HCT116 (cell line): Measurements from ENCODE around the gene SLC35D1. TPM values are rescaled to one million over a fixed set of nuclear protein-coding genes. Genes with fewer than 3 reads are reported as not detected.
"Not testable (repeated sequence)": the region's sequence is repeated elsewhere in the genome, so short reads cannot be mapped to it uniquely, and the experiment has no call there.

ENCODE experiments used
- ATAC-seq: fragments of 200-7000 bp; cut with Tn5 transposase; 2 replicates; pipeline ENCODE4 v1.9.1; 2020; ENCODE audit warnings: mild to moderate bottlenecking, moderate library complexity
- BruUV-seq: library from RNA; stranded (reverse); fragments of 400-500 nt; replicated peaks from 2 replicates; lab custom pipeline; 2021; lab: Mats Ljungman, UMichigan
- CTCF ChIA-PET: fragments of 300-600 bp; sonication (Branson Sonifier 250); formaldehyde crosslinking; loops from one replicate; lab custom pipeline; 2021; ENCODE audit warnings: antibody characterized with exemption; lab: Charles Lee
- POLR2A ChIA-PET: fragments of 300-600, 350-600 bp; sonication (Branson Sonifier 250); formaldehyde crosslinking; loops from one replicate; lab custom pipeline; 2021; ENCODE audit warnings: antibody characterized with exemption; lab: Charles Lee
- RAD21 ChIA-PET, 2 experiments: fragments of 300-600 bp; sonication (Branson Sonifier 250); formaldehyde crosslinking; loops; one replicate each; lab custom pipeline; 2023; ENCODE audit warnings: low total read pairs in 2 of 2; ENCODE audit not compliant: uncharacterized antibody in 2 of 2, unreplicated experiment in 2 of 2, low non-redundant PET in 1 of 2; lab: Charles Lee
- DNase-seq: peaks from one replicate; pipeline ENCODE4 v3.0.0-alpha.2; 2010; ENCODE audit warnings: low read depth, low spot score
- H2AFZ ChIP-seq: fragments of 200-600 bp; shearing (Covaris generic), sonication (generic); 2 replicates; pipeline ENCODE4 v1.6.1; 2017; ENCODE audit warnings: low read depth, mixed run types, mixed read lengths, antibody characterized with exemption, low read length; ENCODE audit not compliant: poor library complexity, severe bottlenecking
- H3K27ac ChIP-seq: 2 replicates; pipeline ENCODE4 v1.5.1; 2012; ENCODE audit warnings: low read depth, low read length
- H3K27me3 ChIP-seq: fragments of 200-600 bp; sonication (generic); 2 replicates; pipeline ENCODE4 v1.6.1; 2016; ENCODE audit warnings: mixed run types, low read length, mixed read lengths; ENCODE audit not compliant: insufficient read depth
- H3K36me3 ChIP-seq, 2 experiments: fragments of 200-500 bp in 1 of 2; fragments of 200-600 bp in 1 of 2; sonication (Bioruptor generic) in 1 of 2; sonication (generic) in 1 of 2; 2 replicates each; pipeline versions ENCODE4 v1.5.1 to v1.6.1; 2014 to 2016; ENCODE audit warnings: low read length in 2 of 2, inconsistent platforms in 1 of 2, mixed read lengths in 1 of 2, mixed run types in 1 of 2; ENCODE audit not compliant: insufficient read depth in 2 of 2, control insufficient read depth in 1 of 2
- H3K4me1 ChIP-seq, 2 experiments: fragments of 200-600 bp in 1 of 2; sonication (generic) in 1 of 2; 2 replicates each; pipeline versions ENCODE4 v1.5.1 to v1.6.1; 2012 to 2017; ENCODE audit warnings: low read length in 2 of 2, inconsistent platforms in 1 of 2, mild to moderate bottlenecking in 1 of 2, mixed read lengths in 1 of 2, mixed run types in 1 of 2, moderate library complexity in 1 of 2; ENCODE audit not compliant: insufficient read depth in 2 of 2, control insufficient read depth in 1 of 2
- H3K4me2 ChIP-seq: fragments of 200-600 bp; sonication (generic); 2 replicates; pipeline ENCODE4 v1.6.1; 2017; ENCODE audit warnings: mixed run types, low read length, mixed read lengths
- H3K4me3 ChIP-seq, 2 experiments: fragments of 200-600 bp in 1 of 2; sonication (generic) in 1 of 2; replicated peaks in 1 of 2; 2 replicates each; pipeline ENCODE4 v1.5.1; 2011 to 2016; ENCODE audit warnings: low read length in 2 of 2, control low read depth in 1 of 2, low read depth in 1 of 2, mild to moderate bottlenecking in 1 of 2, mixed read lengths in 1 of 2, mixed run types in 1 of 2
- H3K79me2 ChIP-seq: fragments of 200-600 bp; sonication (generic); 2 replicates; pipeline ENCODE4 v1.6.1; 2017; ENCODE audit warnings: mild to moderate bottlenecking, mixed run types, low read length, moderate library complexity, mixed read lengths; ENCODE audit not compliant: insufficient read depth
- H3K9ac ChIP-seq: fragments of 200-600 bp; sonication (generic); 2 replicates; pipeline ENCODE4 v1.6.1; 2016; ENCODE audit warnings: low read length, mixed read lengths
- H3K9me2 ChIP-seq: fragments of 200-600 bp; sonication (generic), shearing (Covaris generic); 2 replicates; pipeline ENCODE4 v1.6.1; 2017; ENCODE audit warnings: mixed run types, mild to moderate bottlenecking, moderate library complexity; ENCODE audit not compliant: insufficient read depth
- H3K9me3 ChIP-seq, 2 experiments: fragments of 200-500 bp in 1 of 2; fragments of 200-600 bp in 1 of 2; sonication (Bioruptor generic) in 1 of 2; sonication (generic) in 1 of 2; 2 replicates each; pipeline ENCODE4 v1.6.1; 2014 to 2017; ENCODE audit warnings: low read length in 2 of 2, mixed read lengths in 2 of 2, inconsistent platforms in 1 of 2, low read depth in 1 of 2, mild to moderate bottlenecking in 1 of 2, mixed run types in 1 of 2, moderate library complexity in 1 of 2; ENCODE audit not compliant: control insufficient read depth in 1 of 2, insufficient read depth in 1 of 2
- H4K20me1 ChIP-seq: fragments of 200-600 bp; sonication (generic), shearing (Covaris generic); 2 replicates; pipeline ENCODE4 v1.6.1; 2017; ENCODE audit warnings: mixed run types, mild to moderate bottlenecking, moderate library complexity; ENCODE audit not compliant: insufficient read depth
- CBX3 ChIP-seq: IDR thresholded peaks from 2 replicates; pipeline ENCODE4 v1.6.1; 2012; ENCODE audit warnings: low read depth
- ELF1 ChIP-seq: IDR thresholded peaks from 2 replicates; pipeline ENCODE4 v1.6.1; 2012; ENCODE audit warnings: low read depth, borderline replicate concordance
- EZH2 ChIP-seq: fragments of 200-600 bp; sonication (generic); IDR thresholded peaks from 2 replicates; pipeline ENCODE4 v1.6.1; 2017; ENCODE audit warnings: antibody characterized with exemption, mixed run types
- FOSL1 ChIP-seq: IDR thresholded peaks from 2 replicates; pipeline ENCODE4 v1.6.1; 2012; ENCODE audit warnings: low read depth
- JUND ChIP-seq: IDR thresholded peaks from 2 replicates; pipeline ENCODE4 v1.6.1; 2012
- POLR2AphosphoS5 ChIP-seq: IDR thresholded peaks from 2 replicates; pipeline ENCODE4 v1.6.1; 2011; ENCODE audit warnings: mild to moderate bottlenecking, low read depth, low read length, moderate library complexity
- ZFX ChIP-seq: fragments of 450-650 bp; IDR thresholded peaks from 2 replicates; pipeline ENCODE4 v1.6.1; 2017
- ZNF274 ChIP-seq: fragments of 200-500 bp; sonication (Bioruptor generic); IDR thresholded peaks from 2 replicates; pipeline ENCODE4 v1.6.1; 2014; ENCODE audit warnings: mild to moderate bottlenecking, low read depth, low read length, inconsistent platforms
- intact Hi-C: fragments of 100-400 bp; cut with micrococcal nuclease; formaldehyde crosslinking; loops from 2 replicates; pipeline ENCODE4 v1.10.0; 2022
- total RNA-seq: library from RNA; stranded (reverse); gene quantifications from one replicate; pipeline ENCODE4 v1.2.1, GENCODE V29; 2021; ENCODE audit not compliant: unreplicated experiment
- TF ChIP-seq, protein P1 (sequence below): IDR thresholded peaks from 2 replicates; pipeline ENCODE4 v1.6.1; 2011; ENCODE audit warnings: mild to moderate bottlenecking, low read length, moderate library complexity; ENCODE audit not compliant: insufficient replicate concordance; ENCODE audit errors: extremely low read depth
- TF ChIP-seq, protein P2 (sequence below): IDR thresholded peaks from 2 replicates; pipeline ENCODE4 v1.6.1; 2012; ENCODE audit warnings: low read depth

The SLC35D1 gene
- total RNA-seq, 1 experiment from 2014 or later: 6.1 TPM

- Histone ChIP-seq H2AFZ (no peak overlapping the region), H3K27me3 (no peaks in the 10 kb centered on the region), H3K4me2 (no peak overlapping the region), H4K20me1 (peaks cover 5% of the 10 kb centered on the region; the same call in 1 of the 2 replicates), H3K9me2 (no peaks in the 10 kb centered on the region), H3K79me2 (no peaks in the 10 kb centered on the region), H3K9ac (no peak overlapping the region), H3K36me3 (peaks cover 23 to 31% of the 10 kb centered on the region in 2 experiments), H3K27ac (no peak overlapping the region), H3K9me3 (no peaks in the 10 kb centered on the region), H3K4me1 (no peaks in the 10 kb centered on the region), H3K4me3 (no peak overlapping the region)
- ChIA-PET POLR2A (no interaction called here), RAD21 (no interaction called here), CTCF (interaction anchor here (0.7 kb wide), 1 partner anchor 168 kb away, joined by 3 read pairs; no protein-coding TSS in a partner anchor)
- no peak for TF ChIP-seq ZNF274
- TF ChIP-seq, protein P1, sequence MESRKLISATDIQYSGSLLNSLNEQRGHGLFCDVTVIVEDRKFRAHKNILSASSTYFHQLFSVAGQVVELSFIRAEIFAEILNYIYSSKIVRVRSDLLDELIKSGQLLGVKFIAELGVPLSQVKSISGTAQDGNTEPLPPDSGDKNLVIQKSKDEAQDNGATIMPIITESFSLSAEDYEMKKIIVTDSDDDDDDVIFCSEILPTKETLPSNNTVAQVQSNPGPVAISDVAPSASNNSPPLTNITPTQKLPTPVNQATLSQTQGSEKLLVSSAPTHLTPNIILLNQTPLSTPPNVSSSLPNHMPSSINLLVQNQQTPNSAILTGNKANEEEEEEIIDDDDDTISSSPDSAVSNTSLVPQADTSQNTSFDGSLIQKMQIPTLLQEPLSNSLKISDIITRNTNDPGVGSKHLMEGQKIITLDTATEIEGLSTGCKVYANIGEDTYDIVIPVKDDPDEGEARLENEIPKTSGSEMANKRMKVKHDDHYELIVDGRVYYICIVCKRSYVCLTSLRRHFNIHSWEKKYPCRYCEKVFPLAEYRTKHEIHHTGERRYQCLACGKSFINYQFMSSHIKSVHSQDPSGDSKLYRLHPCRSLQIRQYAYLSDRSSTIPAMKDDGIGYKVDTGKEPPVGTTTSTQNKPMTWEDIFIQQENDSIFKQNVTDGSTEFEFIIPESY: no peak
- TF ChIP-seq ZFX: no peak
- no peak for TF ChIP-seq POLR2AphosphoS5
- TF ChIP-seq CBX3: no peak
- no peak for TF ChIP-seq FOSL1
- TF ChIP-seq, protein P2, sequence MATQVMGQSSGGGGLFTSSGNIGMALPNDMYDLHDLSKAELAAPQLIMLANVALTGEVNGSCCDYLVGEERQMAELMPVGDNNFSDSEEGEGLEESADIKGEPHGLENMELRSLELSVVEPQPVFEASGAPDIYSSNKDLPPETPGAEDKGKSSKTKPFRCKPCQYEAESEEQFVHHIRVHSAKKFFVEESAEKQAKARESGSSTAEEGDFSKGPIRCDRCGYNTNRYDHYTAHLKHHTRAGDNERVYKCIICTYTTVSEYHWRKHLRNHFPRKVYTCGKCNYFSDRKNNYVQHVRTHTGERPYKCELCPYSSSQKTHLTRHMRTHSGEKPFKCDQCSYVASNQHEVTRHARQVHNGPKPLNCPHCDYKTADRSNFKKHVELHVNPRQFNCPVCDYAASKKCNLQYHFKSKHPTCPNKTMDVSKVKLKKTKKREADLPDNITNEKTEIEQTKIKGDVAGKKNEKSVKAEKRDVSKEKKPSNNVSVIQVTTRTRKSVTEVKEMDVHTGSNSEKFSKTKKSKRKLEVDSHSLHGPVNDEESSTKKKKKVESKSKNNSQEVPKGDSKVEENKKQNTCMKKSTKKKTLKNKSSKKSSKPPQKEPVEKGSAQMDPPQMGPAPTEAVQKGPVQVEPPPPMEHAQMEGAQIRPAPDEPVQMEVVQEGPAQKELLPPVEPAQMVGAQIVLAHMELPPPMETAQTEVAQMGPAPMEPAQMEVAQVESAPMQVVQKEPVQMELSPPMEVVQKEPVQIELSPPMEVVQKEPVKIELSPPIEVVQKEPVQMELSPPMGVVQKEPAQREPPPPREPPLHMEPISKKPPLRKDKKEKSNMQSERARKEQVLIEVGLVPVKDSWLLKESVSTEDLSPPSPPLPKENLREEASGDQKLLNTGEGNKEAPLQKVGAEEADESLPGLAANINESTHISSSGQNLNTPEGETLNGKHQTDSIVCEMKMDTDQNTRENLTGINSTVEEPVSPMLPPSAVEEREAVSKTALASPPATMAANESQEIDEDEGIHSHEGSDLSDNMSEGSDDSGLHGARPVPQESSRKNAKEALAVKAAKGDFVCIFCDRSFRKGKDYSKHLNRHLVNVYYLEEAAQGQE: no peak
- TF ChIP-seq EZH2: no peak
- TF ChIP-seq JUND: no peak
- no peak for TF ChIP-seq ELF1
- BruUV-seq: no TSS peak
- no peak for DNase-seq
- intact Hi-C loops: no loop called here
- ATAC-seq: no peak
These were observed 73.1 kb downstream of the SLC35D1 start for GRCh38 chr1:66980745-66981367.

GRCh38 chr1:66979621-66980020 is 74.3 kb downstream of the SLC35D1 start:
- H3K27me3 ChIP-seq, BruUV-seq, H3K4me1 ChIP-seq, POLR2A ChIA-PET, H3K4me2 ChIP-seq, H3K27ac ChIP-seq, H4K20me1 ChIP-seq, intact Hi-C loops, H2AFZ ChIP-seq, CTCF ChIA-PET, H3K9me2 ChIP-seq, H3K4me3 ChIP-seq, H3K9ac ChIP-seq, ATAC-seq, H3K9me3 ChIP-seq, DNase-seq, H3K79me2 ChIP-seq: not testable (repeated sequence)
- H3K36me3 ChIP-seq: peaks cover 25 to 26% of the 10 kb centered on the region in 2 experiments
- RAD21 ChIA-PET: interaction anchor here in 1 of 2 experiments (0.7 kb wide), 1 partner anchor 48 kb away, joined by 5 read pairs; no protein-coding TSS in a partner anchor
